CD8-positive, alpha-beta memory T cell (primary cell): ENCODE measurements around the gene CABP1. TPM values are rescaled to one million over a fixed set of nuclear protein-coding genes. Genes with fewer than 3 reads are reported as not detected.
A peak's percentile ranks its signal among the peaks of the same experiment; 100 is the strongest.

ENCODE experiments used
- CTCF ChIA-PET: fragments of 350-600 bp; sonication (Branson Sonifier 250); formaldehyde crosslinking; loops from one replicate; lab custom pipeline; 2021; ENCODE audit warnings: antibody characterized with exemption; lab: Charles Lee
- POLR2A ChIA-PET: fragments of 350-600 bp; sonication (Branson Sonifier 250); formaldehyde crosslinking; loops from one replicate; lab custom pipeline; 2021; ENCODE audit warnings: antibody characterized with exemption; lab: Charles Lee
- DNase-seq, 5 donors: peaks; one replicate each; pipeline versions ENCODE4 v3.0.0 to v3.0.0-alpha.2; 2020 to 2022; ENCODE audit warnings: mixed read lengths in 1 of 5
- H3K27ac ChIP-seq: one replicate; pipeline ENCODE4 v1.7.0; 2013; ENCODE audit warnings: low read depth, mild to moderate bottlenecking, low read length, moderate library complexity
- H3K27me3 ChIP-seq: 2 replicates; pipeline ENCODE4 v1.7.0; 2013; ENCODE audit warnings: low read length, mild to moderate bottlenecking; ENCODE audit not compliant: insufficient read depth, poor library complexity, severe bottlenecking
- H3K36me3 ChIP-seq: 2 replicates; pipeline ENCODE4 v1.7.0; 2013; ENCODE audit warnings: mild to moderate bottlenecking, low read length, moderate library complexity; ENCODE audit not compliant: insufficient read depth
- H3K4me1 ChIP-seq: 2 replicates; pipeline ENCODE4 v1.7.0; 2013; ENCODE audit warnings: mild to moderate bottlenecking, low read length, moderate library complexity; ENCODE audit not compliant: insufficient read depth
- H3K4me3 ChIP-seq: 2 replicates; pipeline ENCODE4 v1.7.0; 2013; ENCODE audit warnings: mild to moderate bottlenecking, low read length
- H3K9me3 ChIP-seq: 2 replicates; pipeline ENCODE4 v1.7.0; 2013; ENCODE audit warnings: mild to moderate bottlenecking, low read length
- H3K27ac Mint-ChIP-seq, 8 donors: one replicate each; pipeline ENCODE4 v1.8.0; 2020 to 2021; ENCODE audit warnings: mixed read lengths in 8 of 8, mild to moderate bottlenecking in 6 of 8, inconsistent platforms in 3 of 8, moderate library complexity in 3 of 8
- H3K27me3 Mint-ChIP-seq, 2 donors: one replicate each; pipeline ENCODE4 v1.8.0; 2020 to 2021; ENCODE audit warnings: mixed read lengths in 2 of 2, mild to moderate bottlenecking in 1 of 2, moderate library complexity in 1 of 2
- H3K36me3 Mint-ChIP-seq, 3 donors: one replicate each; pipeline ENCODE4 v1.8.0; 2020 to 2021; ENCODE audit warnings: mixed read lengths in 3 of 3, inconsistent platforms in 1 of 3, mild to moderate bottlenecking in 1 of 3
- H3K4me1 Mint-ChIP-seq, 3 donors: one replicate each; pipeline ENCODE4 v1.8.0; 2020 to 2021; ENCODE audit warnings: mixed read lengths in 3 of 3, inconsistent platforms in 1 of 3, mild to moderate bottlenecking in 1 of 3
- H3K4me3 Mint-ChIP-seq, 7 donors: one replicate each; pipeline ENCODE4 v1.8.0; 2020 to 2021; ENCODE audit warnings: mixed read lengths in 7 of 7, mild to moderate bottlenecking in 6 of 7, moderate library complexity in 4 of 7, inconsistent platforms in 2 of 7
- H3K9me3 Mint-ChIP-seq, 5 donors: one replicate each; pipeline ENCODE4 v1.8.0; 2020 to 2022; ENCODE audit warnings: mixed read lengths in 5 of 5, mild to moderate bottlenecking in 3 of 5, moderate library complexity in 2 of 5, inconsistent platforms in 1 of 5
- polyA plus RNA-seq: library from polyadenylated mRNA; unstranded; fragments of 300-500 nt; fragmentation: Illumina TruSeq; gene quantifications from one replicate; pipeline ENCODE4 v1.2.3, GENCODE V29; 2021
- total RNA-seq, 2 experiments: library from RNA; stranded (reverse); gene quantifications; one replicate each; pipeline ENCODE4 v1.2.3, GENCODE V29; 2021

The CABP1 gene
- total and polyA plus RNA-seq, 3 experiments from 2014 or later = 0.13 to 0.18 TPM; not detected in 1

DNA sequence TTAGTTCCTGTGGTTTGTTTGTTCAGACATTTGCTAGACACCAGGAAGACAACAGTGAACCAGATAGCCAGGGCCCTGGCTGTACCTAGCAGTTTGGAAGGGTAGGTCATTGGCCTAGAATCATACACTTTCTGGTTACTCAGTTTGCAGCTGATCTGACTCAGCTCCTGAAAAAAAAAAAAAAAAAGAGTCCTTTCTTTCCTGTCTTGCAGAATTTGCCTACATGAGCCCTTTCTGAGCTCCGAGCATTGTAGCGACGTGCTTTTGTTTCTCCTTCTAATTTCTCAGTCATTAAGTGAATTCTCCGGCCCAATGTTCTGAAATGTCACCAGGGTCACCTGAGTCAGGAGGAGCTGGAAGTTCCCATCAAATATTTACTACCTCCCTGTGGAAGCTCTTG lies 2.4 kb downstream of the CABP1 start:
- no peaks in the 10 kb centered on the region for H3K36me3 ChIP-seq
- H3K4me1 ChIP-seq = peaks cover 8% of the 10 kb centered on the region
- Mint-ChIP-seq H3K36me3 (no peaks in the 10 kb centered on the region), H3K9me3 (no peaks in the 10 kb centered on the region), H3K4me3 (peak overlapping the region in 5 of 7 donors; percentile 33 to 83 (median 53)), H3K27me3 (peaks cover 39 to 49% of the 10 kb centered on the region in 2 donors), H3K4me1 (peaks cover 9 to 17% (median 14%) of the 10 kb centered on the region in 3 donors), H3K27ac (no peak overlapping the region)
- H3K9me3 ChIP-seq = no peaks in the 10 kb centered on the region
- peaks cover 44% of the 10 kb centered on the region for H3K27me3 ChIP-seq
- no peak overlapping the region for H3K4me3 ChIP-seq
- no peak overlapping the region for H3K27ac ChIP-seq
- CTCF ChIA-PET = interaction anchor here (1.6 to 2.1 kb wide), 2 partner anchors 60 to 329 kb away, joined by 4 to 6 read pairs; no protein-coding TSS in a partner anchor
- POLR2A ChIA-PET = no interaction called here
- no peak for DNase-seq

DNA sequence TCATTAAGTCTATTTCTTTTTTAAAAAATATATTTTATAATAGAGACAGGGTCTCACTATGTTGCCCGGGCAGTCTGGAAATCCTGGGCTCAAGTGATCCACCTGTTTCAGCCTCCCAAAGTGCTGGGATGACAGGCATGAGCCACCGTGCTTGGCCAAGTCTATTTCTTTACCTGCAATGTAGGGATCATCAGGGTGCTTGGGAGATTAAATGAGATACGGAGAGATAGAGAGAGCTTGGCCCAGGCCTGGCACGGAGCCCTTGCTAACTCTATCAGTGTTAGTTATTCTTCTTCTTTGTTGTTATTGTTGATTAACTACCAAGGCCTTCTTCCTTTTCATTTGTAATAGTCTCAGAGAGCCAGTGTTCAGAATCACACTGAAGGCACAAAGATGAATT lies 3.1 kb downstream of the CABP1 start:
- DNase-seq = no peak
- H3K4me1 ChIP-seq = peaks cover 8% of the 10 kb centered on the region
- H3K4me1 Mint-ChIP-seq = peaks cover 9 to 17% (median 14%) of the 10 kb centered on the region in 3 donors
- no peak overlapping the region for H3K4me3 ChIP-seq
- peaks cover 44% of the 10 kb centered on the region for H3K27me3 ChIP-seq
- no peaks in the 10 kb centered on the region for H3K9me3 Mint-ChIP-seq
- no peak overlapping the region for H3K4me3 Mint-ChIP-seq
- ChIA-PET POLR2A (no interaction called here), CTCF (interaction anchor here (1.3 to 2.1 kb wide), 2 partner anchors 71 to 328 kb away, joined by 4 to 6 read pairs; no protein-coding TSS in a partner anchor)
- no peaks in the 10 kb centered on the region for H3K36me3 Mint-ChIP-seq
- H3K36me3 ChIP-seq = no peaks in the 10 kb centered on the region
- H3K27ac ChIP-seq = no peak overlapping the region
- H3K27ac Mint-ChIP-seq = no peak overlapping the region
- H3K9me3 ChIP-seq = no peaks in the 10 kb centered on the region
- peaks cover 40 to 56% of the 10 kb centered on the region in 2 donors for H3K27me3 Mint-ChIP-seq

DNA sequence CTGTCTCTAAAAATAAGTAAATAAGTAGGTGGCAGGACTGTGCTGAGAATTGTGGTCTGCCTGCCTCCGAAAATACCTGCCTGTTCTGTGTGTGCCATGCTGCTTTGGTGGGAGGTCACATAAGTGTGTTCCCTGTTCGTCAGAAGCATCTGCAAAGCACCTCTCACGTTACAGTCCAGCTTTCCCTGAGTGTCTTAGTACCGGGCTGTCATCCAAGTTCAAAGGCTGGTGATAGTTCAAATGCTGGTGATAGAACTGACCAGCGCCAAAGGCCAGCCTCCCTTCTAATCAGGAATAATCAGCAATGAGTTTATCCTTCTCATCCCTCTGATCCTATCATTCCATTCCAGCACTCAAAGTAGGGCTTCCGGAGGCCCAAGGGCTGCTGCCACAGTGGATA lies 5.6 kb downstream of the CABP1 start:
- Histone ChIP-seq H3K4me3 (no peak overlapping the region), H3K36me3 (no peaks in the 10 kb centered on the region), H3K27ac (no peak overlapping the region), H3K27me3 (peaks cover 52% of the 10 kb centered on the region), H3K9me3 (no peaks in the 10 kb centered on the region), H3K4me1 (peaks cover 16% of the 10 kb centered on the region)
- Mint-ChIP-seq H3K36me3 (no peaks in the 10 kb centered on the region), H3K27me3 (peaks cover 46 to 77% of the 10 kb centered on the region in 2 donors), H3K27ac (no peak overlapping the region), H3K9me3 (no peaks in the 10 kb centered on the region), H3K4me1 (peaks cover 16 to 18% (median 17%) of the 10 kb centered on the region in 3 donors), H3K4me3 (no peak overlapping the region)
- CTCF ChIA-PET = interaction anchor here (0.7 to 5.4 kb wide), 12 partner anchors 13 to 414 kb away, joined by 3 to 85 read pairs (median 14); partner anchors contain the start of genes POP5 and UNC119B
- DNase-seq = no peak
- POLR2A ChIA-PET = interaction anchor here (1.1 kb wide), 1 partner anchor 445 kb away, joined by 3 read pairs; the partner anchor contains the start of gene RPLP0

- H3K9me3 ChIP-seq = no peaks in the 10 kb centered on the region
- H3K36me3 Mint-ChIP-seq = no peaks in the 10 kb centered on the region
- H3K4me1 Mint-ChIP-seq = peaks cover 10 to 12% (median 10%) of the 10 kb centered on the region in 3 donors
- H3K27ac Mint-ChIP-seq = no peak overlapping the region
- H3K27me3 ChIP-seq = peaks cover 40% of the 10 kb centered on the region
- no peak overlapping the region for H3K4me3 ChIP-seq
- DNase-seq = no peak
- CTCF ChIA-PET = interaction anchor here (0.8 to 5.4 kb wide), 17 partner anchors 8 to 412 kb away, joined by 3 to 85 read pairs (median 10); partner anchors contain the start of genes ACADS, MLEC, PLA2G1B and POP5
- no peak overlapping the region for H3K4me3 Mint-ChIP-seq
- no peak overlapping the region for H3K27ac ChIP-seq
- POLR2A ChIA-PET = interaction anchor here (0.5 to 0.7 kb wide), 2 partner anchors 242 to 401 kb away, joined by 3 read pairs; no protein-coding TSS in a partner anchor
- peaks cover 48 to 77% of the 10 kb centered on the region in 2 donors for H3K27me3 Mint-ChIP-seq
- no peaks in the 10 kb centered on the region for H3K9me3 Mint-ChIP-seq
- peaks cover 8% of the 10 kb centered on the region for H3K4me1 ChIP-seq
- H3K36me3 ChIP-seq = no peaks in the 10 kb centered on the region
Observed at GRCh38 chr12:120647375-120647755, 6.9 kb downstream of the CABP1 start.

GRCh38 chr12:120649442-120650232 lies 9.2 kb downstream of the CABP1 start:
- DNase-seq = no peak
- Mint-ChIP-seq H3K4me1 (peaks cover 10 to 12% (median 10%) of the 10 kb centered on the region in 3 donors), H3K27ac (peak overlapping the region in 1 of 8 donors; percentile 48), H3K27me3 (peaks cover 40 to 67% of the 10 kb centered on the region in 2 donors), H3K4me3 (peak overlapping the region in 3 of 7 donors; percentile 16 to 30 (median 22)), H3K36me3 (no peaks in the 10 kb centered on the region), H3K9me3 (no peaks in the 10 kb centered on the region)
- H3K36me3 ChIP-seq = no peaks in the 10 kb centered on the region
- peaks cover 30% of the 10 kb centered on the region for H3K27me3 ChIP-seq
- peaks cover 8% of the 10 kb centered on the region for H3K4me1 ChIP-seq
- H3K4me3 ChIP-seq = no peak overlapping the region
- CTCF ChIA-PET = interaction anchor here (0.7 to 5.4 kb wide), 35 partner anchors 9 to 410 kb away, joined by 3 to 85 read pairs (median 7); partner anchors contain the start of genes CABP1, MLEC, PLA2G1B and POP5
- POLR2A ChIA-PET = no interaction called here
- no peaks in the 10 kb centered on the region for H3K9me3 ChIP-seq
- no peak overlapping the region for H3K27ac ChIP-seq

GRCh38 chr12:120650233-120650690 lies 9.8 kb downstream of the CABP1 start:
- ChIA-PET CTCF (interaction anchor here (1.5 to 5.4 kb wide), 9 partner anchors 9 to 317 kb away, joined by 5 to 85 read pairs (median 7); partner anchors contain the start of genes CABP1, POP5 and UNC119B), POLR2A (no interaction called here)
- Histone ChIP-seq H3K4me3 (no peak overlapping the region), H3K27me3 (peaks cover 24% of the 10 kb centered on the region), H3K9me3 (no peaks in the 10 kb centered on the region), H3K4me1 (peaks cover 8% of the 10 kb centered on the region), H3K36me3 (no peaks in the 10 kb centered on the region), H3K27ac (no peak overlapping the region)
- no peak overlapping the region for H3K27ac Mint-ChIP-seq
- no peaks in the 10 kb centered on the region for H3K36me3 Mint-ChIP-seq
- no peak overlapping the region for H3K4me3 Mint-ChIP-seq
- no peak for DNase-seq
- H3K9me3 Mint-ChIP-seq = no peaks in the 10 kb centered on the region
- H3K4me1 Mint-ChIP-seq = peaks cover 10 to 12% (median 10%) of the 10 kb centered on the region in 3 donors
- H3K27me3 Mint-ChIP-seq = peaks cover 37 to 66% of the 10 kb centered on the region in 2 donors

- DNase-seq = no peak
- Histone ChIP-seq H3K27ac (no peak overlapping the region), H3K4me3 (no peak overlapping the region), H3K27me3 (peaks cover 16% of the 10 kb centered on the region), H3K36me3 (no peaks in the 10 kb centered on the region), H3K9me3 (no peaks in the 10 kb centered on the region), H3K4me1 (peaks cover 8% of the 10 kb centered on the region)
- ChIA-PET CTCF (interaction anchor here (1.3 to 1.4 kb wide), 3 partner anchors 12 to 58 kb away, joined by 3 read pairs; partner anchors contain the start of gene UNC119B), POLR2A (no interaction called here)
- H3K4me1 Mint-ChIP-seq = peaks cover 9 to 11% (median 10%) of the 10 kb centered on the region in 3 donors
- H3K27ac Mint-ChIP-seq = no peak overlapping the region
- H3K4me3 Mint-ChIP-seq = no peak overlapping the region
- no peaks in the 10 kb centered on the region for H3K36me3 Mint-ChIP-seq
- H3K27me3 Mint-ChIP-seq = peaks cover 32 to 56% of the 10 kb centered on the region in 2 donors
- no peaks in the 10 kb centered on the region for H3K9me3 Mint-ChIP-seq
Observed at GRCh38 chr12:120651821-120652220, 11.4 kb downstream of the CABP1 start.
